Stomach (tissue), 4 donors: ENCODE data around the gene IGSF8.

Source experiments
- CTCF ChIP-seq, 7 experiments: fragments of 450-650 bp in 4 of 7; fragments of 200-600 bp in 3 of 7; sonication (generic) in 3 of 7; IDR thresholded peaks; one replicate each; pipeline ENCODE4 v1.5.1; 2016 to 2019; ENCODE audit warnings: antibody characterized with exemption in 7 of 7, control low read depth in 2 of 7, mild to moderate bottlenecking in 1 of 7
- EP300 ChIP-seq: sonication (generic); formaldehyde crosslinking; IDR thresholded peaks from one replicate; pipeline ENCODE4 v1.6.1; 2017; ENCODE audit warnings: antibody characterized with exemption
- POLR2A ChIP-seq, 4 donors: fragments of 450-650 bp; IDR thresholded peaks; one replicate each; pipeline ENCODE4 v1.6.1; 2016; ENCODE audit warnings: antibody characterized with exemption in 4 of 4, control low read depth in 2 of 4, mild to moderate bottlenecking in 1 of 4, moderate library complexity in 1 of 4
- POLR2AphosphoS5 ChIP-seq, 3 donors: sonication (generic); formaldehyde crosslinking; IDR thresholded peaks; one replicate each; pipeline ENCODE4 v1.6.1; 2016; ENCODE audit warnings: antibody characterized with exemption in 3 of 3

GRCh38 chr1:160084771-160085321 is 13.6 kb downstream of the IGSF8 start:
- TF ChIP-seq POLR2AphosphoS5 (IDR thresholded peaks at IDR 0.05) (no peak), CTCF (IDR thresholded peaks at IDR 0.05) (no peak), POLR2A (IDR thresholded peaks at IDR 0.05) (no peak), EP300 (no peak)
